NOMO-1 treated with dmso at 0.1 percent for 144 hours (cell line): ENCODE data around the gene NOL4L.

Source experiments
- DNase-seq: peaks from one replicate; lab custom pipeline; 2025; ENCODE audit not compliant: unreplicated experiment; lab: John Stamatoyannopoulos, UW

Gene NOL4L

GRCh38 chr20:32585011-32585585 lies at the start of gene NOL4L:
TSS of gene NOL4L (minus strand) at chr20:32585333. CDS start at chr20:32584890, 443 bp downstream.
- DNase-seq = no peak

- no peak for DNase-seq
These were observed 49.1 kb upstream of the NOL4L start for GRCh38 chr20:32634041-32634805.

GRCh38 chr20:32632461-32633354 lies 47.6 kb upstream of the NOL4L start:
- DNase-seq = no peak

GRCh38 chr20:32631933-32632460 lies 46.9 kb upstream of the NOL4L start:
- DNase-seq = no peak

GRCh38 chr20:32629813-32630212 lies 44.7 kb upstream of the NOL4L start:
- no peak for DNase-seq

GRCh38 chr20:32628960-32629530 lies 43.9 kb upstream of the NOL4L start:
- no peak for DNase-seq

- DNase-seq = no peak
These were observed 41.9 kb upstream of the NOL4L start for GRCh38 chr20:32626859-32627636.

- DNase-seq = no peak
These were observed 41.3 kb upstream of the NOL4L start for GRCh38 chr20:32626407-32626806.

GRCh38 chr20:32625996-32626395 lies 40.9 kb upstream of the NOL4L start:
- DNase-seq = no peak

GRCh38 chr20:32624687-32625345 lies 39.7 kb upstream of the NOL4L start:
- no peak for DNase-seq

- no peak for DNase-seq
These were observed 38.6 kb upstream of the NOL4L start for GRCh38 chr20:32623667-32624157.

- no peak for DNase-seq
These were observed 37.7 kb upstream of the NOL4L start for GRCh38 chr20:32622585-32623468.

GRCh38 chr20:32621891-32622584 lies 36.9 kb upstream of the NOL4L start:
- no peak for DNase-seq

GRCh38 chr20:32621071-32621890 lies 36.1 kb upstream of the NOL4L start:
- no peak for DNase-seq

GRCh38 chr20:32619586-32619985 lies 34.5 kb upstream of the NOL4L start:
- no peak for DNase-seq

GRCh38 chr20:32614772-32615171 lies 29.6 kb upstream of the NOL4L start:
- DNase-seq = no peak

- no peak for DNase-seq
These were observed 29.2 kb upstream of the NOL4L start for GRCh38 chr20:32614303-32614702.
